HepG2 (cell line): ENCODE results near the gene PIMREG. TPM values are rescaled to one million over a fixed set of nuclear protein-coding genes. Genes with fewer than 3 reads are reported as not detected.

Experiments used
- ATAC-seq: fragments of 200-7000 bp; cut with Tn5 transposase; 3 replicates; pipeline ENCODE4 v1.9.1; 2020; ENCODE audit warnings: mild to moderate bottlenecking, moderate library complexity
- BruUV-seq: library from RNA; stranded (reverse); fragments of 400-500 nt; replicated peaks from 2 replicates; lab custom pipeline; 2021; lab: Mats Ljungman, UMichigan
- CTCF ChIA-PET: fragments of 300-600 bp; formaldehyde crosslinking; extraction: SDS; loops from one replicate; lab custom pipeline; 2021; ENCODE audit warnings: low total read pairs, inconsistent platforms, low intra/inter-chr PET ratio; lab: Yijun Ruan, JAX
- POLR2A ChIA-PET: fragments of 350-600 bp; sonication (Branson Sonifier 250); formaldehyde crosslinking; loops from one replicate; lab custom pipeline; 2020; ENCODE audit warnings: antibody characterized with exemption, inconsistent platforms; lab: Yijun Ruan, JAX
- DNase-seq: peaks from one replicate; pipeline ENCODE4 v3.0.0-alpha.2; 2015; ENCODE audit warnings: low spot score
- FAIRE-seq: peaks from 3 replicates; lab custom pipeline; 2011; peaks lifted over from hg19 to GRCh38; lab: Jason Lieb, UNC
- H2AFZ ChIP-seq: one replicate; pipeline ENCODE4 v1.6.1; 2011; ENCODE audit warnings: low read length, inconsistent platforms
- H3K27ac ChIP-seq: fragments of 300-600 bp; 3 replicates; pipeline ENCODE4 v1.8.0; 2011; ENCODE audit warnings: mixed run types, mild to moderate bottlenecking, mixed read lengths, low read length, inconsistent platforms; ENCODE audit not compliant: insufficient read depth; ENCODE audit errors: extremely low read length
- H3K27me3 ChIP-seq, 2 experiments: fragments of 200-600 bp in 1 of 2; 2 replicates in 1 of 2; 3 replicates in 1 of 2; pipeline versions ENCODE4 v1.6.0 to v1.8.0; 2011; ENCODE audit warnings: low read length in 2 of 2, mild to moderate bottlenecking in 2 of 2, moderate library complexity in 2 of 2, inconsistent platforms in 1 of 2; ENCODE audit not compliant: insufficient read depth in 2 of 2, control insufficient read depth in 1 of 2
- H3K36me3 ChIP-seq, 2 experiments: fragments of 200-600 bp in 1 of 2; replicated peaks in 1 of 2; 2 replicates in 1 of 2; 3 replicates in 1 of 2; pipeline versions ENCODE4 v1.5.1 to v1.8.0; 2011; ENCODE audit warnings: low read length in 2 of 2, inconsistent platforms in 1 of 2; ENCODE audit not compliant: insufficient read depth in 2 of 2, control insufficient read depth in 1 of 2
- H3K4me1 ChIP-seq: 2 replicates; pipeline ENCODE4 v1.5.1; 2012; ENCODE audit warnings: low read length, inconsistent platforms; ENCODE audit not compliant: insufficient read depth
- H3K4me2 ChIP-seq: 2 replicates; pipeline ENCODE4 v1.6.0; 2011; ENCODE audit warnings: low read depth, low read length, inconsistent platforms
- H3K4me3 ChIP-seq, 3 experiments: fragments of 200-600 bp in 1 of 3; sonication (generic), shearing (Covaris generic) in 1 of 3; replicated peaks in 1 of 3; 2 replicates each; pipeline ENCODE4 v1.5.1; 2011 to 2016; ENCODE audit warnings: low read length in 3 of 3, inconsistent platforms in 2 of 3, low read depth in 2 of 3, mild to moderate bottlenecking in 2 of 3, control low read depth in 1 of 3, mixed read lengths in 1 of 3; ENCODE audit not compliant: insufficient read depth in 1 of 3
- H3K79me2 ChIP-seq: one replicate; pipeline ENCODE4 v1.6.1; 2011; ENCODE audit warnings: low read length, inconsistent platforms; ENCODE audit not compliant: insufficient read depth
- H3K9ac ChIP-seq: 2 replicates; pipeline ENCODE4 v1.6.0; 2011; ENCODE audit warnings: mild to moderate bottlenecking, low read depth, low read length, inconsistent platforms; ENCODE audit not compliant: insufficient read depth
- H3K9me3 ChIP-seq: 2 replicates; pipeline ENCODE4 v1.5.1; 2012; ENCODE audit warnings: mild to moderate bottlenecking, low read length
- H4K20me1 ChIP-seq: 2 replicates; pipeline ENCODE4 v1.6.0; 2011; ENCODE audit warnings: inconsistent platforms, mild to moderate bottlenecking, low read length, moderate library complexity; ENCODE audit not compliant: insufficient read depth
- ASH2L ChIP-seq: fragments of 300-600, 200-600 bp; sonication (generic); IDR thresholded peaks from 2 replicates; pipeline ENCODE4 v1.7.0; 2017; ENCODE audit warnings: low read depth, mild to moderate bottlenecking, moderate library complexity, mixed read lengths, low read length; ENCODE audit not compliant: insufficient read length
- TEAD3 ChIP-seq: optimal IDR thresholded peaks from 2 replicates; pipeline ENCODE3; 2016; ENCODE audit warnings: borderline replicate concordance
- THAP11 ChIP-seq: IDR thresholded peaks from 2 replicates; pipeline ENCODE4 v1.6.1; 2016; ENCODE audit warnings: missing biosample characterization, missing genetic modification reagents
- WGBS: methylation state at CpG from one replicate; pipeline ENCODE4 v1.1.6; 2017; ENCODE audit warnings: low lambda C conversion rate; 5-methylcytosine and 5-hydroxymethylcytosine counted together
- in situ Hi-C: cut with HindIII; loops from 2 replicates; pipeline ENCODE4 v1.10.0; 2017; ENCODE audit warnings: low pct_unique_long_range_greater_than_20kb; ENCODE audit not compliant: extremely low pct_ligation_motif_present
- intact Hi-C: fragments of 100-400 bp; cut with micrococcal nuclease; formaldehyde crosslinking; loops from one replicate; pipeline ENCODE4 v1.10.0; 2022; ENCODE audit not compliant: unreplicated experiment
- polyA plus RNA-seq, 8 experiments: library from polyadenylated mRNA; depleted of rRNA in 3 of 8; stranded (reverse) in 7 of 8; unstranded in 1 of 8; fragments of >200 nt; fragmentation: Illumina TruSeq in 4 of 8; extraction: Trizol in 4 of 8; gene quantifications; 2 replicates each; pipeline versions ENCODE4 v1.2.1 to v1.2.3, GENCODE V29; 2011 to 2016; ENCODE audit warnings: low read depth in 4 of 8, missing spikeins in 1 of 8, mixed read lengths in 1 of 8; ENCODE audit not compliant: insufficient read depth in 1 of 8
- total RNA-seq, 5 experiments: library from RNA; depleted of rRNA; stranded (reverse); fragments of >200 nt; fragmentation: Illumina TruSeq; extraction: Trizol; gene quantifications; 2 replicates each; pipeline ENCODE4 v1.2.3, GENCODE V29; 2016; ENCODE audit warnings: low read depth in 1 of 5
- TF ChIP-seq, protein P1 (sequence below): sonication (generic); formaldehyde crosslinking; IDR thresholded peaks from 2 replicates; pipeline ENCODE4 v1.8.0; 2022; ENCODE audit warnings: missing genetic modification reagents, mild to moderate bottlenecking, borderline replicate concordance
- TF ChIP-seq, protein P2 (sequence below): sonication (generic); formaldehyde crosslinking; IDR thresholded peaks from 2 replicates; pipeline ENCODE4 v1.5.0; 2020; ENCODE audit warnings: mild to moderate bottlenecking, missing genetic modification reagents
- TF ChIP-seq, protein P3 (sequence below): sonication (generic); formaldehyde crosslinking; IDR thresholded peaks from 2 replicates; pipeline ENCODE4 v1.5.1; 2020; ENCODE audit warnings: mild to moderate bottlenecking, missing genetic modification reagents, borderline replicate concordance

Gene PIMREG
- total and polyA plus RNA-seq, 2 of the 13 experiments (the other 11 are each of a cell fraction or from before 2014, with no cell fraction given): 15.6 to 30.3 TPM

DNA sequence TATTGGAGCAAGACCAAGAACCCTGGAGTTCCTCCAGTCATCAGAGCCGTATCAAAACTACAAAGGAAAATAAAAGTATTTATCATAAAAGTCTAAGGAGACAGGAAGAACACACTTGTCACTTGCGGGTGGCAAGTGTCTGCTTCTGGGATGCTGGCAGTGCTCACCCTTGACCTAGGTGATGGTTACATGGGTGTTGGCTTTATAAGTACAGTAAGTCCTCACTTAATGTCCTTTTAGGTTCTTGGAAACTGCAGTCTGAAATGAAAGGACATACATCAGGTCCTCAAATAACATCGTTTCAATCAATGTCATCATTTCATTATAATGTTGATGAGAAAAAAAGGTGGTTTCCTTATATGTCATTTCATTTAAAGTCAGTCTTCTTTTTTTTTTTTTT is 6.3 kb upstream of the PIMREG start (continued):
- TF ChIP-seq, protein P1, sequence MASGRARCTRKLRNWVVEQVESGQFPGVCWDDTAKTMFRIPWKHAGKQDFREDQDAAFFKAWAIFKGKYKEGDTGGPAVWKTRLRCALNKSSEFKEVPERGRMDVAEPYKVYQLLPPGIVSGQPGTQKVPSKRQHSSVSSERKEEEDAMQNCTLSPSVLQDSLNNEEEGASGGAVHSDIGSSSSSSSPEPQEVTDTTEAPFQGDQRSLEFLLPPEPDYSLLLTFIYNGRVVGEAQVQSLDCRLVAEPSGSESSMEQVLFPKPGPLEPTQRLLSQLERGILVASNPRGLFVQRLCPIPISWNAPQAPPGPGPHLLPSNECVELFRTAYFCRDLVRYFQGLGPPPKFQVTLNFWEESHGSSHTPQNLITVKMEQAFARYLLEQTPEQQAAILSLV (CRISPR knock-in tag): no peak
- TF ChIP-seq ASH2L: no peak
- TF ChIP-seq, protein P2, sequence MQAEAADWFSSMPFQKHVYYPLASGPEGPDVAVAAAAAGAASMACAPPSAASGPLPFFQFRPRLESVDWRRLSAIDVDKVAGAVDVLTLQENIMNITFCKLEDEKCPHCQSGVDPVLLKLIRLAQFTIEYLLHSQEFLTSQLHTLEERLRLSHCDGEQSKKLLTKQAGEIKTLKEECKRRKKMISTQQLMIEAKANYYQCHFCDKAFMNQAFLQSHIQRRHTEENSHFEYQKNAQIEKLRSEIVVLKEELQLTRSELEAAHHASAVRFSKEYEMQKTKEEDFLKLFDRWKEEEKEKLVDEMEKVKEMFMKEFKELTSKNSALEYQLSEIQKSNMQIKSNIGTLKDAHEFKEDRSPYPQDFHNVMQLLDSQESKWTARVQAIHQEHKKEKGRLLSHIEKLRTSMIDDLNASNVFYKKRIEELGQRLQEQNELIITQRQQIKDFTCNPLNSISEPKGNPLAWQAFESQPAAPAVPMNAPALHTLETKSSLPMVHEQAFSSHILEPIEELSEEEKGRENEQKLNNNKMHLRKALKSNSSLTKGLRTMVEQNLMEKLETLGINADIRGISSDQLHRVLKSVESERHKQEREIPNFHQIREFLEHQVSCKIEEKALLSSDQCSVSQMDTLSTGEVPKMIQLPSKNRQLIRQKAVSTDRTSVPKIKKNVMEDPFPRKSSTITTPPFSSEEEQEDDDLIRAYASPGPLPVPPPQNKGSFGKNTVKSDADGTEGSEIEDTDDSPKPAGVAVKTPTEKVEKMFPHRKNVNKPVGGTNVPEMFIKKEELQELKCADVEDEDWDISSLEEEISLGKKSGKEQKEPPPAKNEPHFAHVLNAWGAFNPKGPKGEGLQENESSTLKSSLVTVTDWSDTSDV: no peak

DNA sequence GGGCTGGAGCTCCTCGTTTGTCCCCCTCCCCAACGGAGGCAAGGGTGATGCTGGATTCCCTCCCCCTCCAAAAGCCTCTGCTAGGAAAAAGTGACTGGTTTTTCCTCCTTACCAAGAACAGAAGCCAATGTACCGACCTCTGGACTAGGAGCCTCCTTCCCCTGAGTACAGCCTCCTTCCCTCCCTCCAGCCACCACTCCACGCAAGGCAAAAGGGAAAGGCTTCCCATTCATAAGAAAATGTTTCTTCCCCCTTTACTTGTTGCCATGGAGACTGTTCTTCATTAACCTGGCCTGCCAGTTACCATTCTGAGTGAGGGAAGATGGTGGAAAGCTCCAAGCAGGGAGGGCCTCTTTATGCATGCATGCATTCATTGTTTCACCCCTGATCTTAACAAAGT is 4.3 kb upstream of the PIMREG start:
- peak; percentile 8 for DNase-seq
- no peak for FAIRE-seq
- Histone ChIP-seq H3K4me1 (peaks cover 25% of the 10 kb centered on the region), H2AFZ (no peak overlapping the region), H3K9ac (no peak overlapping the region), H3K27me3 (no peaks in the 10 kb centered on the region; a peak in 1 of 5 replicates), H3K36me3 (no peaks in the 10 kb centered on the region), H3K79me2 (no peaks in the 10 kb centered on the region), H3K9me3 (no peaks in the 10 kb centered on the region), H3K4me2 (no peak overlapping the region)
- CTCF ChIA-PET: no interaction called here
- no TSS peak for BruUV-seq
- ATAC-seq: no peak
- 3% methylated on average over 4 of the region's 4 CpGs for WGBS
- in situ Hi-C loops: no loop called here
- intact Hi-C loops: loop anchor here (5.0 kb wide), 1 partner anchor 853 kb away; no protein-coding TSS in a partner anchor
- POLR2A ChIA-PET: no interaction called here
- TF ChIP-seq TEAD3 (CRISPR knock-in tag): no peak
- TF ChIP-seq, protein P3, sequence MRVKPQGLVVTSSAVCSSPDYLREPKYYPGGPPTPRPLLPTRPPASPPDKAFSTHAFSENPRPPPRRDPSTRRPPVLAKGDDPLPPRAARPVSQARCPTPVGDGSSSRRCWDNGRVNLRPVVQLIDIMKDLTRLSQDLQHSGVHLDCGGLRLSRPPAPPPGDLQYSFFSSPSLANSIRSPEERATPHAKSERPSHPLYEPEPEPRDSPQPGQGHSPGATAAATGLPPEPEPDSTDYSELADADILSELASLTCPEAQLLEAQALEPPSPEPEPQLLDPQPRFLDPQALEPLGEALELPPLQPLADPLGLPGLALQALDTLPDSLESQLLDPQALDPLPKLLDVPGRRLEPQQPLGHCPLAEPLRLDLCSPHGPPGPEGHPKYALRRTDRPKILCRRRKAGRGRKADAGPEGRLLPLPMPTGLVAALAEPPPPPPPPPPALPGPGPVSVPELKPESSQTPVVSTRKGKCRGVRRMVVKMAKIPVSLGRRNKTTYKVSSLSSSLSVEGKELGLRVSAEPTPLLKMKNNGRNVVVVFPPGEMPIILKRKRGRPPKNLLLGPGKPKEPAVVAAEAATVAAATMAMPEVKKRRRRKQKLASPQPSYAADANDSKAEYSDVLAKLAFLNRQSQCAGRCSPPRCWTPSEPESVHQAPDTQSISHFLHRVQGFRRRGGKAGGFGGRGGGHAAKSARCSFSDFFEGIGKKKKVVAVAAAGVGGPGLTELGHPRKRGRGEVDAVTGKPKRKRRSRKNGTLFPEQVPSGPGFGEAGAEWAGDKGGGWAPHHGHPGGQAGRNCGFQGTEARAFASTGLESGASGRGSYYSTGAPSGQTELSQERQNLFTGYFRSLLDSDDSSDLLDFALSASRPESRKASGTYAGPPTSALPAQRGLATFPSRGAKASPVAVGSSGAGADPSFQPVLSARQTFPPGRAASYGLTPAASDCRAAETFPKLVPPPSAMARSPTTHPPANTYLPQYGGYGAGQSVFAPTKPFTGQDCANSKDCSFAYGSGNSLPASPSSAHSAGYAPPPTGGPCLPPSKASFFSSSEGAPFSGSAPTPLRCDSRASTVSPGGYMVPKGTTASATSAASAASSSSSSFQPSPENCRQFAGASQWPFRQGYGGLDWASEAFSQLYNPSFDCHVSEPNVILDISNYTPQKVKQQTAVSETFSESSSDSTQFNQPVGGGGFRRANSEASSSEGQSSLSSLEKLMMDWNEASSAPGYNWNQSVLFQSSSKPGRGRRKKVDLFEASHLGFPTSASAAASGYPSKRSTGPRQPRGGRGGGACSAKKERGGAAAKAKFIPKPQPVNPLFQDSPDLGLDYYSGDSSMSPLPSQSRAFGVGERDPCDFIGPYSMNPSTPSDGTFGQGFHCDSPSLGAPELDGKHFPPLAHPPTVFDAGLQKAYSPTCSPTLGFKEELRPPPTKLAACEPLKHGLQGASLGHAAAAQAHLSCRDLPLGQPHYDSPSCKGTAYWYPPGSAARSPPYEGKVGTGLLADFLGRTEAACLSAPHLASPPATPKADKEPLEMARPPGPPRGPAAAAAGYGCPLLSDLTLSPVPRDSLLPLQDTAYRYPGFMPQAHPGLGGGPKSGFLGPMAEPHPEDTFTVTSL (CRISPR knock-in tag): no peak
- no peak for TF ChIP-seq THAP11
- TF ChIP-seq, all 625 proteins: peak for 0
- H4K20me1 ChIP-seq: no peaks in the 10 kb centered on the region
- no peak overlapping the region for H3K27ac ChIP-seq
- no peak overlapping the region for H3K4me3 ChIP-seq
